ENCODE results near the gene IL26. TPM values are rescaled to one million over a fixed set of nuclear protein-coding genes. Genes with fewer than 3 reads are reported as not detected.
"Not testable (repeated sequence)": the region's sequence is repeated elsewhere in the genome, so short reads cannot be mapped to it uniquely, and the experiment has no call there.

Gene IL26
- total RNA-seq, 2 experiments from 2014 or later = 0.33 to 0.42 TPM

DNA sequence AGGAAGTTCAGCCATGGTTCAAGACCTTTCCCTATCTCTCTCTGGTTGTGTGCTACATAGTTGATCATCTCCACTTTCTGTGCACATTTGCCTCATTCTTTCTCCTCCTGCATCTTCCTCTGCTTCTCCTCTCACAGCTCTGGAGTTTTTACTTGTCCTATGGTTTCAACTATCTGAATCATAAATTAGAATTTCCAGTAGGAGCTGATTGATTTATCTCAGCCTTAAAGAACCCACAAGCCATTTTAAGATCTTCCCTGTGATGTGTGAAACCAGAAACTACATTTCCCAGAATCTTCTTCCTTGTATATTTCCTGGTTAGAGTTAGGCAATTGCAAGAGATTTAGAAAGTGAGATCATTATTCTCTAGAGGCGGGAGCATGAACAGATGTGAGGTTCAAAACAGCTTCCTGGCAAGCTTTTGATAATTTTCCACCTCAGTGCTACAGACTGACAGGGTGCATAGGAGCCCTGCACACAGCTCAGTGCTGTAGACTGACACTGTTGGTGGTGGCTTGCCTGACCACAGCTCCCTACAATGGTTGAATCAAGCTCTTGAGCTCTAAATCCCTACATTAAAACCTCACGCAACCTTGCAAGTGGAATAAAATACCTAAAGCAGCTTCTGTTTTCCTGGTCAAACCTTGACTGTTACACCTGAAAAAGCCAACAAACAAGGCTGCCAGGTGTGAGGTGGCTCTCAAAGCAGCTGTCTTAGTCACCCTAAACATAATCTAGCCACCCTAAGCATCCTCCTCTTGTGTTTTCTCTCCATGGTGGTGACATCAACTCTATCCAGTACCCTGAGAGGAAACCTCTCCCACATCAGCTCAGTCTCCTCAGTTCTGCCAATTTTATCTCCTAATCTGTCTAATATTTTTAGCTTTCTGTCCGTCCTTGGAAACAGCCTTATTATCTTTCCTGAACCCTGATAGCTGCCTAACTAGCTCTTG, 44.5 kb downstream of the IL26 start:
- CTCF ChIA-PET = interaction anchor here (0.8 to 2.4 kb wide), 6 partner anchors 8 to 142 kb away, joined by 3 to 17 read pairs (median 4); no protein-coding TSS in a partner anchor
- Mint-ChIP-seq H3K27me3 (ENCODE audit: low read depth) (no peaks in the 10 kb centered on the region), H3K4me1 (ENCODE audit: low read depth) (peaks cover 56% of the 10 kb centered on the region), H3K27ac (peak overlapping the region; percentile 93), H3K36me3 (ENCODE audit: low read depth) (peaks cover 2% of the 10 kb centered on the region), H3K4me3 (no peak overlapping the region), H3K9me3 (peaks cover 2% of the 10 kb centered on the region)
- DNase-seq = peak; percentile 70
- intact Hi-C loops (cut with micrococcal nuclease) = loop anchor here (1.0 to 5.0 kb wide), 5 partner anchors 8 to 1879 kb away; partner anchors contain the start of genes HELB and IFNG-AS1

DNA sequence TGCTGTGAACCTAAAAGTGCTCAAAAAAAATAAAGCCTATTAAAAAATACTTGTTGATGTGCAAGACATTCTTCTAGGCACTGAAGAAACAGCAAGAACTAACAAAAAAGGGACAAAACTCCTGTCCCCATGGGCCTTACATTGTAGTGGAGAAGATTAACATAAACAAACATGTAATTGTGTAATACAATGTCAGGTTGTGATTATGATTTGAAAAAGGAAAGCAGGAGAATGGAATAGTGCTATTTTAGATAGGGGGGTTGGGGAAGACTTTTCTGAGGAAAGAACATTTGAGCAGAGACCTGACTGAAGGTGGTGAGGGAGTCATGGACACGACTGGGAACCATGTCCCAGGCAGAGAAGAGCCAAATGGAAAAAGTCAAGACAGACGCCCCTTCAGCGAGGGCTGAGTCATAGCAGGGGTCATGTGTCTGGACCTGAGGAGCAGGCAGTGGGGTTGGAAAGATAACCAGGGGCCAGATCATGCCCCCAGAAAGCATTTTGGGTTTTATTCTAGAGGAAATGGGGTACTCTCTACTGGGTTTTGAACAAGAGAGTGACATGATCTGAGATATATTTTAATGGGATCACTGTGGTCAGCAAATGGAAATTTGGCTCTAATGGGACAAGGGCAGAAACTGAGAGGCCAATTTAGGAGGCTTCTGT, 46.7 kb downstream of the IL26 start:
- Mint-ChIP-seq H3K4me1 (ENCODE audit: low read depth) (peaks cover 78% of the 10 kb centered on the region), H3K4me3 (no peak overlapping the region), H3K9me3 (peaks cover 5% of the 10 kb centered on the region), H3K36me3 (ENCODE audit: low read depth) (peaks cover 2% of the 10 kb centered on the region), H3K27me3 (ENCODE audit: low read depth) (no peaks in the 10 kb centered on the region), H3K27ac (peak overlapping the region; percentile 86)
- CTCF ChIA-PET = interaction anchor here (1.0 kb wide), 1 partner anchor 138 kb away, joined by 3 read pairs; no protein-coding TSS in a partner anchor
- DNase-seq = no peak
- intact Hi-C loops (cut with micrococcal nuclease) = loop anchor here (5.0 kb wide), 4 partner anchors 137 to 527 kb away; partner anchors contain the start of gene RAP1B

GRCh38 chr12:68178184-68178583, 47.4 kb downstream of the IL26 start:
- Mint-ChIP-seq H3K9me3 (peaks cover 5% of the 10 kb centered on the region), H3K4me3 (no peak overlapping the region), H3K4me1 (ENCODE audit: low read depth) (peaks cover 82% of the 10 kb centered on the region), H3K27me3 (ENCODE audit: low read depth) (no peaks in the 10 kb centered on the region), H3K36me3 (ENCODE audit: low read depth) (peaks cover 2% of the 10 kb centered on the region), H3K27ac (peak overlapping the region; percentile 86)
- no peak for DNase-seq
- intact Hi-C loops (cut with micrococcal nuclease) = loop anchor here (5.0 kb wide), 4 partner anchors 136 to 526 kb away; partner anchors contain the start of gene RAP1B
- CTCF ChIA-PET = interaction anchor here (0.5 to 1.6 kb wide), 3 partner anchors 11 to 1049 kb away, joined by 3 to 5 read pairs (median 3); no protein-coding TSS in a partner anchor

GRCh38 chr12:68177562-68177961, 48.0 kb downstream of the IL26 start:
- Mint-ChIP-seq H3K4me1 (ENCODE audit: low read depth) (peaks cover 82% of the 10 kb centered on the region), H3K9me3 (peaks cover 5% of the 10 kb centered on the region), H3K27ac (peak overlapping the region; percentile 86), H3K4me3 (no peak overlapping the region), H3K27me3 (ENCODE audit: low read depth) (no peaks in the 10 kb centered on the region), H3K36me3 (ENCODE audit: low read depth) (peaks cover 2% of the 10 kb centered on the region)
- CTCF ChIA-PET = interaction anchor here (0.5 to 1.6 kb wide), 4 partner anchors 12 to 1050 kb away, joined by 3 to 5 read pairs (median 4); no protein-coding TSS in a partner anchor
- intact Hi-C loops (cut with micrococcal nuclease) = loop anchor here (5.0 kb wide), 4 partner anchors 135 to 525 kb away; partner anchors contain the start of gene RAP1B
- no peak for DNase-seq

DNA sequence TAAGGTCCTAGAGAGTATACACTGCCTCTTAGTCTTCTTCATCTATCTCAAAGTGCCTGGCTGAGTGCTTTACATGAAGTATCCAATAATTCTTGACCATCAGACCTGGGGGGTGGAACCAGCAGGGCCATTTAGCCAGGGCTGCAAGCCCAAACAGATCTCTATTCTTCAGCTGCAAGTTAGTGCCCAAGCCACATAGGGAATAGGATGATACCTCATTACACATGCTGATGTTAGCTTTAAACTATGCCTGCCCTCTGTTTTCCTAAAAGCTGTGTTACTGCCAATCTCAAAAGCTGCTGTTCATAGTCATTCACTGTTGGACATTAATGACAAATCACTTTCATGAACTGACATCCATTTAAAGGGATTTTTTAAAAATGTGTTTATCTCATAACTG, 49.4 kb downstream of the IL26 start:
- Mint-ChIP-seq H3K36me3 (ENCODE audit: low read depth) (peaks cover 2% of the 10 kb centered on the region), H3K4me3 (peak overlapping the region; percentile 62), H3K27me3 (ENCODE audit: low read depth) (no peaks in the 10 kb centered on the region), H3K9me3 (peaks cover 5% of the 10 kb centered on the region), H3K27ac (peak overlapping the region; percentile 89), H3K4me1 (ENCODE audit: low read depth) (peaks cover 82% of the 10 kb centered on the region)
- intact Hi-C loops (cut with micrococcal nuclease) = loop anchor here (5.0 kb wide), 4 partner anchors 134 to 524 kb away; partner anchors contain the start of gene RAP1B
- CTCF ChIA-PET = interaction anchor here (1.0 to 1.5 kb wide), 4 partner anchors 18 to 135 kb away, joined by 3 to 7 read pairs (median 4); no protein-coding TSS in a partner anchor
- no peak for DNase-seq

GRCh38 chr12:68175557-68176061, 50.0 kb downstream of the IL26 start:
- intact Hi-C loops (cut with micrococcal nuclease) = loop anchor here (1.0 to 5.0 kb wide), 8 partner anchors 12 to 523 kb away; partner anchors contain the start of gene RAP1B

GRCh38 chr12:68174761-68175160, 50.8 kb downstream of the IL26 start:
- intact Hi-C loops (cut with micrococcal nuclease) = loop anchor here (1.0 to 5.0 kb wide), 8 partner anchors 11 to 522 kb away; partner anchors contain the start of gene RAP1B
- Mint-ChIP-seq H3K4me3 (peak overlapping the region; percentile 62), H3K27ac (peak overlapping the region; percentile 89), H3K4me1 (ENCODE audit: low read depth) (peaks cover 72% of the 10 kb centered on the region)
- DNase-seq; H3K36me3 Mint-ChIP-seq (ENCODE audit: low read depth); H3K27me3 Mint-ChIP-seq (ENCODE audit: low read depth); CTCF ChIA-PET; H3K9me3 Mint-ChIP-seq: not testable (repeated sequence)

More at GRCh38 chr12:68175557-68176061, 50.0 kb downstream of the IL26 start:
- H3K27ac Mint-ChIP-seq = peak overlapping the region; percentile 89
- DNase-seq = peak; percentile 87
- H3K4me3 Mint-ChIP-seq = peak overlapping the region; percentile 62
- H3K9me3 Mint-ChIP-seq = peaks cover 3% of the 10 kb centered on the region
- H3K4me1 Mint-ChIP-seq (ENCODE audit: low read depth) = peaks cover 78% of the 10 kb centered on the region
- CTCF ChIA-PET = interaction anchor here (1.0 to 1.5 kb wide), 4 partner anchors 18 to 135 kb away, joined by 3 to 7 read pairs (median 4); no protein-coding TSS in a partner anchor
- no peaks in the 10 kb centered on the region for H3K27me3 Mint-ChIP-seq (ENCODE audit: low read depth)
- no peaks in the 10 kb centered on the region for H3K36me3 Mint-ChIP-seq (ENCODE audit: low read depth)

GRCh38 chr12:68173792-68174191, 51.8 kb downstream of the IL26 start:
- CTCF ChIA-PET = interaction anchor here (0.6 to 2.1 kb wide), 4 partner anchors 23 to 300 kb away, joined by 3 to 6 read pairs (median 4); no protein-coding TSS in a partner anchor
- no peak for DNase-seq
- Mint-ChIP-seq H3K4me3 (no peak overlapping the region), H3K36me3 (ENCODE audit: low read depth) (no peaks in the 10 kb centered on the region), H3K4me1 (ENCODE audit: low read depth) (peaks cover 75% of the 10 kb centered on the region), H3K9me3 (peaks cover 3% of the 10 kb centered on the region), H3K27me3 (ENCODE audit: low read depth) (no peaks in the 10 kb centered on the region), H3K27ac (peak overlapping the region; percentile 89)
- intact Hi-C loops (cut with micrococcal nuclease) = loop anchor here (2.0 kb wide), 1 partner anchor 67 kb away; no protein-coding TSS in a partner anchor

GRCh38 chr12:68170726-68171125, 54.9 kb downstream of the IL26 start:
- Mint-ChIP-seq H3K9me3 (peaks cover 3% of the 10 kb centered on the region), H3K4me3 (no peak overlapping the region), H3K27me3 (ENCODE audit: low read depth) (no peaks in the 10 kb centered on the region), H3K4me1 (ENCODE audit: low read depth) (peaks cover 53% of the 10 kb centered on the region), H3K27ac (peak overlapping the region; percentile 50), H3K36me3 (ENCODE audit: low read depth) (no peaks in the 10 kb centered on the region)
- CTCF ChIA-PET = no interaction called here
- intact Hi-C loops (cut with micrococcal nuclease) = no loop called here
- no peak for DNase-seq

DNA sequence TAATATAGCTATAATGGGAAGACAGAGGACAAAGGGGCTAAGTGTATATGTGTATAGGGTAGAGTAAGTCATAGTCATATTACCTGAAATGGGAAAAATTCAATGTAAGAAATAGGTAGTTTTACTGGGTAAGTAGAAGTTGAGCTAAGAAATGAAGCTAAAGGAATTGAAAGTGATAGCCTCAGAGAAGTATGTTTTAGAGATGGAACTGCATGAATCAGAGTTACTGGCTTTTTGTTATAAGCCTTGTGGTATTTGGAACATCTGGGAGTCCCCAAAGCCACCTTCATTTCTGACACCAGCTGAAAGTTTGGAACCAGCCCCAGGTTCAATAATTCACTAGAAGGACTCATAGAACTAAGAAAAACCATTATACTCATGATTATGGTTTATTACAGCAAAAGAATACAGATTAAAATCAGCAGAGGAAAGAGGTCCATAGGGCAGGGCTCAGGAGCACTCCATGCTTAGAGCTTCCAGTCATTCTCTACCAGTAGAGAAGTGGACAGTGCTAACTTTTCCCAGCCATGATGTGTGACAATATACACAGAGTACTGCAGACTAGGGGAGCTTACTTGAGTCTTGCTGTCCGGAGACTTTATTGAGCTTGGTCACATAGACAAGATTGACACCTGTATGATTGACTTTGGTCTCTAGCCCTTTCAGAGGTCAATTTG, 56.3 kb downstream of the IL26 start:
- Mint-ChIP-seq H3K27ac (peak overlapping the region; percentile 82), H3K4me3 (no peak overlapping the region), H3K9me3 (no peaks in the 10 kb centered on the region), H3K4me1 (ENCODE audit: low read depth) (peaks cover 39% of the 10 kb centered on the region), H3K27me3 (ENCODE audit: low read depth) (no peaks in the 10 kb centered on the region), H3K36me3 (ENCODE audit: low read depth) (no peaks in the 10 kb centered on the region)
- DNase-seq = peak; percentile 28
- intact Hi-C loops (cut with micrococcal nuclease) = no loop called here
- CTCF ChIA-PET = interaction anchor here (0.8 to 1.5 kb wide), 3 partner anchors 12 to 130 kb away, joined by 3 to 12 read pairs (median 4); no protein-coding TSS in a partner anchor

- intact Hi-C loops (cut with micrococcal nuclease) = no loop called here
- Mint-ChIP-seq H3K4me3 (no peak overlapping the region), H3K4me1 (ENCODE audit: low read depth) (peaks cover 32% of the 10 kb centered on the region), H3K36me3 (ENCODE audit: low read depth) (no peaks in the 10 kb centered on the region), H3K9me3 (no peaks in the 10 kb centered on the region), H3K27ac (peak overlapping the region; percentile 80), H3K27me3 (ENCODE audit: low read depth) (no peaks in the 10 kb centered on the region)
- DNase-seq = no peak
- CTCF ChIA-PET = interaction anchor here (2.1 kb wide), 1 partner anchor 8 kb away, joined by 8 read pairs; no protein-coding TSS in a partner anchor
Observed at GRCh38 chr12:68166317-68166831, 59.2 kb downstream of the IL26 start.

Measured in activated naive CD4-positive, alpha-beta T cell treated with anti-CD3 and anti-CD28 coated beads for 36 hours (primary cell).